CD4-positive, alpha-beta T cell treated with Interleukin-2 at 100 ng/mL for 4 hours (primary cell): Measurements from ENCODE around the gene SCAPER.
"Not testable (repeated sequence)": the region's sequence is repeated elsewhere in the genome, so short reads cannot be mapped to it uniquely, and the experiment has no call there.

ENCODE experiments used
- DNase-seq: peaks from one replicate; pipeline ENCODE4 v3.0.0-alpha.2; 2020; ENCODE audit warnings: low spot score

The SCAPER gene

GRCh38 chr15:76904461-76905012, 603 bp downstream of the SCAPER start:
- peak; percentile 2 for DNase-seq

DNA sequence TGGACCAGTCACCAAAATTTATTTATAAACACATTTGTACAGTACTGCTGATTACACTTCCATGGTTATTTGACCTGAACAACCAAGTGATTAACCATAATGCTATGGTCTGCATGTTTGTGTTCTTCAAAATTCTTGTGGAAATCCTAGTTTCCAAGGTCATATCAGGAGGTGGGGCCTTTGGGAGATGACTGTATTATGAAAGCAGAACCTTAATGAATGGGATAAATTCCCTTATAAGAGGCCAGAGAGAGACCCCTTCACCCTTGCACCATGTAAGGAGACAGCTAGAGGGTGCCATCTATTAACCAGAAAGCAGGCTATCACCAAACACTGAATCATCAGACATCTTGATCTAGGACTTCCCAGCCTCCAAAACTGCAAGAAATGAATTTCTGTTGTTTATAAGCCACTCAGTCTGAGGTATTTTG, 1.9 kb downstream of the SCAPER start:
- DNase-seq, result peak; percentile 46

DNA sequence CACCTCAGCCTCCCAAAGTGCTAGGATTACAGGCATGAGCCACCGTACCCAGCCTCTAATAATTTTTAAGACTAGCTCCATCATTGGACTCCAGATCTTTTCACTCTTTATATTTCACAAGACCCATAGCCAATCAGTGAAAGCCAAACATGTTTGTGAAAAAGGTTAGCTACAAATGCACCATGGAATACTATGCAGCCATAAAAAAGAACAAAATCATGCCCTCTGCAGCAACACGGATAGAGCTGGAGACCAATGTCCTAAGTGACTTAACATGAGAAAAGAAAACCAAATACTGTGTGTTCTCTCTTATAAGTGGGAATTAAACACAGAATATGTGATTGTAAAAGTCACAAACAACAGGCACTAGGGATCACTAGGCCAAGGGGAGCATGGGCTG, 3.2 kb downstream of the SCAPER start:
- no peak for DNase-seq

GRCh38 chr15:76899931-76900310, 5.2 kb downstream of the SCAPER start:
- DNase-seq, result not testable (repeated sequence)

- DNase-seq, result not testable (repeated sequence)
These were observed 5.8 kb downstream of the SCAPER start for GRCh38 chr15:76899176-76899930.

- DNase-seq, result no peak
These were observed 7.0 kb downstream of the SCAPER start for GRCh38 chr15:76898102-76898501.

DNA sequence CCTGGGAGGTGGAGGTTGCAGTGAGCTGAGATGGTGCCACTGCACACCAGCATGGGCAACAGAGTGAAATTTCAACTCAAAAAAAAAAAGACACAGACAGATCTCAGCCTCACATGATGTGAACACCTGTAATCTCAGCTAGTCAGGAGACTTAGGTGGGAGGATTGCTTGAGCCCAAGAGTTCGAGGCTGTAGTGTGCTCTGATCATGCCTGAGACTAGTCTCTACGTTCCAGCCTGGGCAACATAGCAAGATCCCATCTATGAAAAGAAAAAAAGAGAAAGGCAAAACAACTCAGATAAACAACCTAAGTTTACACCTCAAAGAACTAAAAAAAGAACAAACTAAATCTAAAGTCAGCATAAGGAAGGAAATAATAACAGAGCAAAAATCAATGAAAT, 11.0 kb downstream of the SCAPER start:
- no peak for DNase-seq

DNA sequence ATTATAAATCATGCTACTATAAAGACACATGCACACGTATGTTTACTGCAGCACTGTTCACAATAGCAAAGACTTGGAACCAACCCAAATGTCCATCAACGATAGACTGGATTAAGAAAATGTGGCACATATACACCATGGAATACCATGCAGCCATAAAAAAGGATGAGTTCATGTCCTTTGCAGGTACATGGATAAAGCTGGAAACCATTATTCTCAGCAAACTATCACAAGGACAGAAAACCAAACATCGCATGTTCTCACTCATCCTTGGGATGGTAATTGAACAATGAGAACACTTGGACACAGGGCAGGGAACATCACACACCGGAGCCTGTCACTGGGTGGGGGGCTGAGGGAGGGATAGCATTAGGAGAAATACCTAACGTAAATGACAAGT, 12.3 kb downstream of the SCAPER start:
- DNase-seq, result not testable (repeated sequence)

GRCh38 chr15:76887280-76888141, 17.6 kb downstream of the SCAPER start:
- not testable (repeated sequence) for DNase-seq

- no peak for DNase-seq
These were observed 19.9 kb downstream of the SCAPER start for GRCh38 chr15:76885212-76885611.

DNA sequence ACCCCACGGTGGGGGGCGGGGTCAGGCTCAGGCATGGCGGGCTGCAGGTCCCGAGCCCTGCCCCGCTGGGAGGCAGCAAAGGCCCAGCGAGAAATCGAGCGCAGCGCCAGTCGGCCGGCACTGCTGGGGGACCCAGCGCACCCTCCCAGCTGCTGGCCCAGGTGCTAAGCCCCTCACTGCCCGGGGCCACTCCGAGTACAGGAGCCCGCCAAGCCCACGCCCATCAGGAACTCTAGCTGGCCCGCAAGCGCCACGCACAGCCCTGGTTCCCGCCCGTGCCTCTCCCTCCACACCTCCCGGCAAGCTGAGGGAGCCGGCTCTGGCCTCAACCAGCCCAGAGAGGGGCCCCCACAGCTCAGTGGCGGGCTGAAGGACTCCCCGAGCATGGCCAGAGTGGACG, 29.2 kb downstream of the SCAPER start:
- no peak for DNase-seq

DNA sequence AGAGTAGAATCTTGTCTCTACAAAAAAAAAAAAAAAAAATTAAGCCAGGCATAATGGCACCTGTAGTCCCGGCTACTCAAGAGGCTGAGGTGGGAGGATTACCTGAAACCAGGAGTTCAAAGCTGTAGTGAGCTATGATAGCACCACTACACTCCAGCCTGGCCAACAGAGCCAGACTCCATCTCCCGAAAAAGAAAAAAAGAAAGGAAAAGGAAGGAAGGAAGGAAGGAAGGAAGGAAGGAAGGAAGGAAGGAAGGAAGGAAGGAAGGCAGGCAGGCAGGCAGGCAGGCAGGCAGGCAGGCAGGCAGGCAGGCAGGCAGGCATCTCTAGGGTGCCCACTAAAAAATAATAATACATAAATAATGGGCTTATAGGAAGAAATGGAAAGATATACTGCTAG, 32.1 kb downstream of the SCAPER start:
- not testable (repeated sequence) for DNase-seq

DNA sequence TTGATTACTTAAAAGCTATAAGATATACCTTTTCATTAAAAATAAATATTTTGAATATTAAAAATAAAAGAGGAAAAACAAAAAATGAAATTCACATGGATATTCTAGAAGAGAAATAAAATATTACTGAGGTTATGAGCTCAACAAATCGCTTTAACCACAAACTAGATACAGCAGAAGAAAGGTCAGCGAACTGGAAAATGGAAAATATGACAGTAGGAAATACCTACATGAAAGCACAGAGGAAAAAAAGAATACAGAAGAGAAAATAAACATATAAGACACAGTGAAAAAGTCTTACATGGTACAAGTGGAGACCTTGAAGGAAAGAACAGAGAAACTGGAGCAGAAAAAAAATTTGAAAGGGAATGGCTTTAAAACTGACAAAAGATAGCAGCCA, 33.2 kb downstream of the SCAPER start:
- no peak for DNase-seq

DNA sequence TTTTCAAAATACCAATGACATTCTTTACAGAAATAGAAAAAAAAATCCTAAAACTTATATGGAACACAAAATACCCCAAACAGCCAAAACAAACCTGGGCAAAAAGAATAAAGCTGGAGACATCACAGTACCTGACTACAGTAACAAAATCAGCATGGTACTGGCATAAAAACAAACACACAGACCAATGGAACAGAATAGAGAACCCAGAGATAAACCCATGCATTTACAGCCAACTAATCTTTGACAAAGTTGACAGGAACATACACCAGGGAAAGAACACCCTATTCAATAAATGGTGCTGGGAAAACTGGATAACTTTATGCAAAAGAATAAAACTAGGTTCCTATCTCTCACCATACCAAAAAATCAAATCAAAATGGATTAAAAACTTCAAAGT, 36.4 kb downstream of the SCAPER start:
- DNase-seq, result no peak

GRCh38 chr15:76866716-76867321, 38.3 kb downstream of the SCAPER start:
- peak; percentile 11 for DNase-seq

GRCh38 chr15:76866008-76866407, 39.1 kb downstream of the SCAPER start:
- no peak for DNase-seq

DNA sequence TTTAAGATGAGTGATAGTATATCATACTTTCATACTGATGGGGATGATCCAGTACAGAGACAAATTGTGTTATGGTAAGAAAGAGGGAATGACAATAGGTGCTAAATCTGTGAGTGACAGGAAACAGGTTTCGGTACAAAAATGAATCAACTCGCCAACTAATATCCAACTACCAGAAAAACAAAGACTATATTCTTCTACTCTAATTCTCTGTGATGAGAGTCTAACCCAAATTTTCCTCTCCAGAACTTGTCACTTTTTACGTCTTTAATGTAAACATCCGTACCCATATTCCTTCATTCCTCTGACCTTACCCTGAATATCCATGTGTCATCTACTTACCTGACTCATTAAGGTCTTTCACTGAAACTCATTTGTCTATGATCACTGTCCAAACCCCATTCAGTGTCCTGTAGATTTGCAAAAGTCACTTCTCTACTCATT, 39.6 kb downstream of the SCAPER start:
- DNase-seq, result no peak

GRCh38 chr15:76864586-76864985, 40.6 kb downstream of the SCAPER start:
- DNase-seq, result no peak

DNA sequence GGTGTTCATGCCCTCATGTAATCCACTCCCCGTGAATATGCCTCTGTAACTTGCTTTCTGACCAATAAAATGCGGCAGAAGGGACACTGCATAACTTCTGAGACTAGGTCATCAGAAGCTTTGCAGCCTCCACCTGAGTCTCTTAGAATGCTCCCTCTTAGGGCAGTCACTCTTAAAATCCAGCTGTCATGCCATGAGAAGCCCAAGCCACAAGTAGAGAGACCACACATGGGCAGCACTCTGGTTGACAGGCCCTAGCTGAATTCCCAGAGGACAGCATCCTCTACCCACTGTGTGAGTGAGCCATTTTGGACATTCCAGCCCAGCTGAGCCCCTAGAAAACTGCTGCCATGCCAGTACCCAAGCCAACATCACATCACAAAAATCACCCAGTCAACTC, 41.4 kb downstream of the SCAPER start:
- no peak for DNase-seq

GRCh38 chr15:76863123-76863522, 42.0 kb downstream of the SCAPER start:
- no peak for DNase-seq

- DNase-seq, result no peak
These were observed 43.2 kb downstream of the SCAPER start for GRCh38 chr15:76861815-76862397.

GRCh38 chr15:76860201-76860600, 44.9 kb downstream of the SCAPER start:
- no peak for DNase-seq
